SHP77 (cell line): ENCODE data around the gene GAS1.

Experiments
- DNase-seq, 2 experiments: peaks; one replicate each; lab custom pipeline; 2025; lab: John Stamatoyannopoulos, UW

Gene GAS1

DNA sequence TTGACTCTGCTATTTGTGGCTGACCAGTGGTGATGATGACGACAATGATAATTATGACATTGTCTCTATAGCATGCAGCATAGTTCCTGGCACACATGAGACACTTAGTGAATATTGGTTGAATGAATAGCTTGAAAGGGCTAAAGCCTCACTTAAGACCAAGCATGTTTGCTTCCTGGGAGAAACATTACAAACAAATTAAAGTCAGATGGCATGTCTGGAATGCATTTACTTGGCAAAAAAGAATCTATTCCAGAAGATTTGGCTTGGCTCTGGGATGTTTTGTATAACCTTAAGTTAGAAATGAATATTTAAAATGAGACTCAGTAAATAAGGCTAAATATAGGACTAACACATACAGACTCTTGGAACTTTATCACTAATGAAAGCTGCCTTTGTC, 21.6 kb downstream of the GAS1 start:
- no peak for DNase-seq

DNA sequence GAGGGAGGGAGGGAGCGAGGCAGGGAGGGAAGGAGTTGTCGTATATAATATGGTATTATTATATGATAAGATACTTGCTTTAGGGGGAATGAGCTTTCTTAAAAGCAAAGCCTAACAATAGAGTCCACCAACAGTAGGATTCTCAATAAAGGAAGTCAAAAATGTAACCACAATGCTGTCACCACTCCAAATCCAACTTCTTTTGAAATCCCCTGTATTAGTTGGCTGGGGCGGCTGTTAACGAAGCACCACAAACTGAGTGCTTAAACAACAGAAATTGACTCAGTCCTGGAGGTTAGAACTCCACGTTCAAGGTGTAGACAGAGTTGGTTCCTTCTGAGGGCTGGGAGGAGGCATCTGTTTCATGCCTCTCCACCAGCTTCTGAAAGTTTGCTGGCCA, 23.1 kb downstream of the GAS1 start:
- DNase-seq = no peak

DNA sequence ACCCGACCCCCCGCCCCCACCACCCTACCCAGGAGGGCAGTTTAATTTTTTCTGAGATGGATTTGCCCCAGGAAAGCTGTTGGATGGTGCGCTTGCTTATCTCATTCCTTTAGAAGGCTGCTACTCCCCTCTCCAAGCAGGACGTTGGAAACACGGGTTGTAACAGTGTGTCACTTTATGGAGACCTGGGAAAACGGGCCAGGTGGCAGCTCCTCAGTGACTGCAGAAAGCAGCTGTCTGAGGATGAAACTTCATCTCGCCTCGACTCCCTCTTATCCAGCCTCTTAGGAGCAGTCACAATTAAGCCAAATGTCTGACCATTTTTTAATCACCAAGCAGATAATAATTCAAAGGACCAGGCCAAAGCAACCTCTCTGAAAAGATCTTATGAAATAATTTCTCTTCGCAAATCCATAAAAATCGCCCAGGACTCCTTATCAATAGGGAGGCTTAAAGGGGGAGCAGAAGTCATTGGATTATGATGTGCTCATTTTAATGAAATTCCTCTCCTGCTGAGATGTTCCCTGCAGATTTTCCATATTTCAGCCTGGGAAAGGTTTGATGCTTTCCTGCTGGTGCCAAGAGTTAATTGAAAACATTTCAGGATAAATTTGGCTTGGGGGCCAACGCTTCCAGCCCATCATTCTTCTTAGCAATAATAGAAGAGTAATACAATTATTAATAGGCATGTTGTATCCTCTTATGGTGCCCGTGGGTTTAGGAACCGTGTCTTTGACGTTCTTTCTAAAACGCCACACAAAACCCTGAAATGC, 26.0 kb downstream of the GAS1 start:
- DNase-seq = no peak

DNA sequence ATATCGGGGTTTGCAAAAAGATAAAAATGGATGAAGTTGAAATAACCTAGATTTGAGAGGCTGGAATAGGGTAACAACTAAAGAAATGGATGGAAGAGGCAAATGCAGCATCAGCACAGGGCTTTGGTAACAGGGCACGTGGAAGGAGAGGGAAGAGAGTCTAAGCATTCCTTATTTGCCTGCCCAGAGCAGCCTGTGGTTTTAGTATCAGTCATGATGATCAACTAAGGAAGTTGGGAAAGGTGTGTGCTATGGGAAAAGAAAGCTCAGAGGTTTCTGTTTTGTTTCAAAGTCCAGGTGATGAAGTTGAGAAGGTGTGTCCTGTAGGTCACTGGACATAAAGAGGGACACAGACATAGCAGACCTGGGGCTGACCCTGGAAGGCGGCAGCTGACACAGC, 28.8 kb downstream of the GAS1 start:
- DNase-seq = no peak

DNA sequence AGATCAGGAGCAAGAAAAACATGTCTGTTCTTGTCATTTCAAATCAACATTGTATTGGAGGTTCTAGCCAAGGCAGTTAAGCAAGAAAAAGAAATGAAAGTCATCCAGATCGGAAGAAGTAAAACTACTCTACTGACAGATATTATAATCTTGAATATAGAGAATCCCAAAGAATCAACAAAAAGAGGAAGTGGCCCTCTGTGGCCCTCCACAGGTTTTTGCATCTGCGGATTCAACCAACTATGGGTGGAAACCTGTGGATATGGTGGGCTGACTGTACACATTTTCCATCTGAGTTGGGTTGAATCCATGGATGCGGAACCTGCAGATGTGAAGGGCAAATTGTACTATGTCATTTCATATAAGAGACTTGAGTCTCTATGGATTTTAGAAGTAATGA, 35.1 kb downstream of the GAS1 start:
- no peak for DNase-seq

DNA sequence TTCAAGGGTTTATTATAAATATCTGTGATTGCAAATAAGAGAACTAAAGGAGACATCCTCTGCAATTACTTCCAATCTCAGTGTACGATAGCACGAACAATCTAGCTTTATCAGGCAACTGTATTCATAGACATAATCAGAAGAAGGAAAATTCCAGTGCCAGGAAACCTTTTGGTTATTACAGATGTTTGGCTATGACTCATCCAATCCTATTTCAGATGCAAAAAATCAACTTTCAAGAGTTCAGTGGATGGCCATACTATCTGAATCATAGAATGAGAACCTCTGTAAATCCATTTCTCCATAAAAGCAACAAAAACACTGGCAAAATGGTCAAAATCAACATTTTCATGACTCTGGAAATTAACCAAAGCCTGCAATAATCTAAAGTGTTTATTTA, 37.9 kb downstream of the GAS1 start:
- DNase-seq = no peak

DNA sequence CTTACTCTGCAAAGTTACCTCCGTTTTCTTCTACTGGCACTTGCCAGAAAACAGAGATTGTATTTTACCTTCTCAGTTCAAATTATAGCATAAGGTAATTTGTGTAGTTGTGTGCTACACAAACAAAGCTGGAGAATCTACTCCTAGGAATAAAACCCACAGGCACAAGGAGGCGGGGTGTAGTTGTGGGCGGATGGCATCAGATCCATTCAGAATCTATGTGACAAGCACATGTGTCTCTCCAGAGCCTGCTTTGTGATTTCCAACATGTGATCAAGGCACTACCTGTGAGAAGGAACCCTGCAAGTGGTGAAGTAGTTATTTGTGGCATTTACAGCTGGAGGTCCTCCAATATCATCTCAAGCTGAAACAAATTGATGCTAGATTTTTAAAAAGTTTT, 39.0 kb downstream of the GAS1 start:
- DNase-seq = no peak

DNA sequence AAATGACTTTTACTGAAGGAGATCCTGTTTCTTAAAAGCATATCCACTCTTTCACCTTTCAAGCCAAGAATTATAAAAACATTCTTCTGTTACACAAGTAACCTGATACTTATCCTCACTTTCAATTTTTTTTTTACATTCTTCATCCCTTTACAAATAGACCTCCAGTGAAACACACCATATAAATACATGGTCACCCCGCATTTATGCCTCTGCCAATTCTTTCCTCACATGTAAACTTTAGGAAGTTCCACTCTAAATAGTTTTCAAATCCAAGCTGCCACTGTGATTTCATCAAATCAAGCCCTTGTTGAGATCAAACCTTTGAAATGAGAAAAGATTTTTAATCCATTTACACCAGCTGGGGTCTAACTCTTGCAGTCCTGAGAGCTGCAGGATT, 40.0 kb downstream of the GAS1 start:
- no peak for DNase-seq

DNA sequence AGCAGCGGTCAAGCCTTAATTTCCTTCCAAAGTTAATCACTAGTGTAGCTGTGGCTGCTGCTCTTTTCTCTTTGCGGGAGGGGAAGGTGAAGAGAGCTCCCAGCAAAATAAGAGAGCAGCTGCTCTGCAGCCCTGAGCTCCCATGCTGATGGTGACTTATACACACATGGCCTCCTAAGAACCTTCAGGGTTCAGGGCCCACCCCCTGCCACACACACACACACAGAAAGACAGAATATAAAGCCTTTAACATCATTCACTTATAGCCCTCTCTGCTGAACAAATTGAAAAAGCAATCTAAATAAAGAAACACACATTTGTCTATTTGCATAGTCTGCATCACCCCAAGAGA, 43.6 kb downstream of the GAS1 start:
- DNase-seq = no peak

DNA sequence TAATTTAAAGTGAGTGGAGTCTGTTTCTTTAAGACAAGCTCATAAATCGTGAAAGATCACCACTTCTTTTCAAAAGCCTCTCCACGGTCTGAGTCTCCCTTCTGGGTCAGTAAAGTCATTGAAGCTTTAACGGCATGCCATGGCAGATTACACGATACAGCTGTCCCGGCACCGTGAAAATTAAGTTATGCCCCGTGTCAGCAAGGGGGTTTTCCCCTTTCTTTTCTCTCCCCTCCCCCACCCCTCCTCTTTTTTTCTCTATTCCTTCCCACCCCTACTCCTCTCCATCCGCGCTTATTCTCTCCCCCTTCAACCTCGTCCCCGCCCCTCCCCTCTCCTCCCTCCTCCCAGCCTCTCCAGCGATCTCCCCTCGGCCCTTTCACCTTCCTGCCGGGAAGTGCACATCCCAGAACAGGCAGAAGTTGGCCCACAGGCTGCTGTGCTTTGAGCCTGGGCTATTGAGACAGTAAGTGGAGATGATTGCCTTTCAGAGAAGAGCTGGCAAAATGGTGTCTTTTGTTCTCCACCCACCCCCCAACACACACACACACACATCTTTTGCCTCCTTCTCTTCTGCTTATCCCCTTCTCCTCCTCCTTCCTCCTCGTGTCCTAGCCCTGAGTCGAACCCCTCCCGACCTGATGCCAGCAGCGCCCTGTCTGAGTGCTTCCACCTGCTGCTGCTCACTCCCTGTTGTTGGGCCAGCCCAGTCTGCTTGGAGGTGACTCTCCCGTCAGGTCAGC, 44.1 kb downstream of the GAS1 start:
- no peak for DNase-seq

DNA sequence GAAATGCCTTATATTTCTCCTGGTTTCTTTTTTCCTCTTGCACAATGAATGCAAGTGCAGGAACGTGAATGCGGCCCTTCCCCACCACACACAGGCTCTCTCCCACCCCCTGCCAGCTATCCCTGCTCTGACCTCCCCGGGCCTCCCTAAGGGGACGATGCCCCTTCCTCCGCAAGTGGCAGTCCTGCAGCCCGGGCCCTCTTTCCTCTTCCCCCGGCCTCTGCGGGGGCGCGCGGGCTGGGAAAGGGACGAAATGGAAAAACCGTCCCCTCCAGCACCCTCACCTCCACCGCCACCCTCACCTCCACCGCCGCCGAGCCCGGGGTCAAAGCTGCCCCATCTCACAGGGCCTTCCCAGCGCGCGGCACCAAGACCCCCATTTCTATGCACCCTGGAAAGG, 44.7 kb downstream of the GAS1 start:
- DNase-seq = no peak

DNA sequence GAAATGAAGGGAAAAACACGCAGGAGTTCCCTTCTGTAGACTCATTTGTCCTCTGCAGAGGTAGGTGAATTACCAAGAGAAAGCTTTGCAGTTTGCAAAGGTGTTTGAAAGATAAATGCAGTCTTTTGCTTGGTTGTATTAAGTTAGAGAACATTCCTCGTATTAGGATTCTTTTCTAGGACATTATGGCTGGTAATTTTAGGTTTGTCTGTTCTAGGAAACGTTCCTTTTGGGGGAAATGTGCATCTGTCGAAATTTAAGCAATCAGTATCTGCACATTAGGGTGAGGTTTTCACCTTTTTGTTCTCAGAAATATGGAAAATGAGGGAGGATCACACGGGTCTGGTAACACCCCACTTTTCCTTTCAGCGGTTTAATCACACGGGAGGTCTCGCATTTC, 45.1 kb downstream of the GAS1 start:
- no peak for DNase-seq

DNA sequence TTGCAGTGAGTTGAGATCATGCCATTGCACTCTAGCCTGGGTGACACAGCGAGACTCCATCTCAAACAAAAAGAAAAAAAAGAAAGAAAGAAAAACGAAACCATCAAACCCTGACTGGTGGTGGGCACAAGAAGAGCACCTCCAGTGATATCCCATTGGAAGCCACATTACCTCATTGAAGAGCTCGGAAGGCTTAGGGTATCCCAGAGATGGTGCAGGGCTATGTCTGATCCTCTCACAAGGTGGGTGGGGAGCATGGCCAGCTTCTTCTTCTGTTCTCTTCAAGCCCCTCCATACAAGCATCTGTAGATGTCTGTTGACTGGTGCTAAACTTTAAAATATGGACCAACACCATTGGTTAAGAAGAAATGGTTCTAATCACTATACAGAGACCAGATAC, 45.8 kb downstream of the GAS1 start:
- no peak for DNase-seq
